SK-N-DZ (cell line): ENCODE data around the gene GMDS.

Source experiments
- DNase-seq: peaks from one replicate; pipeline ENCODE4 v3.0.0-alpha.2; 2015; ENCODE audit warnings: low spot score

The GMDS gene

GRCh38 chr6:1806935-1807334 is 438.5 kb downstream of the GMDS start:
- no peak for DNase-seq

GRCh38 chr6:1802491-1803395 is 442.7 kb downstream of the GMDS start:
- DNase-seq, result peak; percentile 99

- DNase-seq, result no peak
These were observed 444.0 kb downstream of the GMDS start for GRCh38 chr6:1801401-1801800.

GRCh38 chr6:1800845-1801244 is 444.6 kb downstream of the GMDS start:
- peak; percentile 23 for DNase-seq

GRCh38 chr6:1798965-1799325 is 446.5 kb downstream of the GMDS start:
- DNase-seq, result no peak

- no peak for DNase-seq
These were observed 447.0 kb downstream of the GMDS start for GRCh38 chr6:1798303-1798964.

GRCh38 chr6:1797801-1798200 is 447.6 kb downstream of the GMDS start:
- DNase-seq, result no peak

GRCh38 chr6:1796706-1797529 is 448.5 kb downstream of the GMDS start:
- DNase-seq, result no peak

- no peak for DNase-seq
These were observed 449.5 kb downstream of the GMDS start for GRCh38 chr6:1795910-1796309.

GRCh38 chr6:1792989-1793388 is 452.4 kb downstream of the GMDS start:
- DNase-seq, result peak; percentile 32

- DNase-seq, result no peak
These were observed 454.7 kb downstream of the GMDS start for GRCh38 chr6:1790684-1791083.

GRCh38 chr6:1789092-1789491 is 456.3 kb downstream of the GMDS start:
- DNase-seq, result no peak

- no peak for DNase-seq
These were observed 457.5 kb downstream of the GMDS start for GRCh38 chr6:1787894-1788293.

GRCh38 chr6:1786455-1787453 is 458.7 kb downstream of the GMDS start:
- DNase-seq, result peak; percentile 33

GRCh38 chr6:1784422-1784884 is 461.0 kb downstream of the GMDS start:
- no peak for DNase-seq

- DNase-seq, result no peak
These were observed 463.6 kb downstream of the GMDS start for GRCh38 chr6:1781817-1782184.

- no peak for DNase-seq
These were observed 464.1 kb downstream of the GMDS start for GRCh38 chr6:1781152-1781816.

GRCh38 chr6:1780251-1780867 is 465.0 kb downstream of the GMDS start:
- DNase-seq, result no peak

- no peak for DNase-seq
These were observed 466.6 kb downstream of the GMDS start for GRCh38 chr6:1778686-1779235.
